WERI-Rb-1 (cell line): ENCODE results near the gene CCDC93.

Experiments used
- DNase-seq: peaks from one replicate; pipeline ENCODE4 v3.0.0-alpha.2; 2020
- H3K27ac ChIP-seq: fragments of 250-450 bp; sonication (Bioruptor Pico); 2 replicates; pipeline ENCODE4 v1.5.1; 2020; ENCODE audit warnings: mild to moderate bottlenecking, moderate library complexity
- H3K27me3 ChIP-seq: fragments of 250-450 bp; sonication (Bioruptor Pico); 2 replicates; pipeline ENCODE4 v1.5.1; 2021; ENCODE audit warnings: mild to moderate bottlenecking, low read depth, moderate library complexity; ENCODE audit not compliant: insufficient read depth, severe bottlenecking
- H3K36me3 ChIP-seq: fragments of 250-450 bp; sonication (Bioruptor Pico); 2 replicates; pipeline ENCODE4 v1.5.1; 2020; ENCODE audit warnings: mild to moderate bottlenecking, moderate library complexity
- H3K4me3 ChIP-seq: 2 replicates; pipeline ENCODE4 v1.5.1; 2011; ENCODE audit warnings: low read depth, mild to moderate bottlenecking, control low read depth, low read length
- H3K9me3 ChIP-seq: fragments of 250-450 bp; sonication (Bioruptor Pico); 2 replicates; pipeline ENCODE4 v1.5.1; 2021; ENCODE audit warnings: mild to moderate bottlenecking, moderate library complexity; ENCODE audit not compliant: severe bottlenecking
- CTCF ChIP-seq: IDR thresholded peaks from 2 replicates; pipeline ENCODE4 v1.5.1; 2011; ENCODE audit warnings: low read depth, mild to moderate bottlenecking, control low read depth, inconsistent platforms, low read length

The CCDC93 gene

GRCh38 chr2:118053681-118054080 is 39.8 kb upstream of the CCDC93 start:
- no peak for DNase-seq

GRCh38 chr2:118052474-118052873 is 38.6 kb upstream of the CCDC93 start:
- no peak for TF ChIP-seq CTCF
- Histone ChIP-seq H3K27me3 (peaks cover 89% of the 10 kb centered on the region), H3K4me3 (no peak overlapping the region), H3K9me3 (no peaks in the 10 kb centered on the region), H3K36me3 (no peaks in the 10 kb centered on the region), H3K27ac (no peak overlapping the region)
- DNase-seq = no peak

More at GRCh38 chr2:118053681-118054080, 39.8 kb upstream of the CCDC93 start:
- peaks cover 89% of the 10 kb centered on the region for H3K27me3 ChIP-seq
- no peak overlapping the region for H3K27ac ChIP-seq
- no peak overlapping the region for H3K4me3 ChIP-seq
- no peaks in the 10 kb centered on the region for H3K36me3 ChIP-seq
- TF ChIP-seq CTCF = no peak
- no peaks in the 10 kb centered on the region for H3K9me3 ChIP-seq

DNA sequence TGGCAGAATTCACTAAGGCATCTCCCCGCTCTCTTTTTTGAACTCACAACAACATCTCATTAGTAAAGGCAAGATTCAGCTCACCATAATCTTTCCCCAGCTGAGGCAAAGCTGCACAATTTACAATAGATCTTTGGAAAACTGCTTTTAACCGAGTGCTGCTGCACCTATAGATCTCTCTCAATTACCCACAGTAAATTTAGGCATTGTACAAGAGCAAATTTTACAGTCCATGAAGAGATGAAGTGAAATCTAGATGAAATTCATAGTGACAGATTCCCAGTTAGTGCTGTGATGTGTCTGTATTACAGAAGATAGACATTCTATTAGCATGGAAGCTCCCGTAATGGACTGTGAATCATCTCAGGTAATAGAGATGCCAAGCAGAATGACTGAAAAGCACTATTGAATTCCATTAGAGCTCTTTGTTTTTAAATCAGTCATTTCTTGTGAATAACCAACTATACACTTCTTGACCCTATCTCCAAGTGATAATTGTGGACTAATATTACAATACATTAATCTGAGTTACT is 38.0 kb upstream of the CCDC93 start:
- Histone ChIP-seq H3K27ac (no peak overlapping the region), H3K9me3 (no peaks in the 10 kb centered on the region), H3K36me3 (no peaks in the 10 kb centered on the region), H3K27me3 (peaks cover 89% of the 10 kb centered on the region), H3K4me3 (no peak overlapping the region)
- DNase-seq = no peak
- TF ChIP-seq CTCF = no peak

- Histone ChIP-seq H3K36me3 (no peaks in the 10 kb centered on the region), H3K9me3 (no peaks in the 10 kb centered on the region), H3K27me3 (peaks cover 84% of the 10 kb centered on the region), H3K4me3 (no peak overlapping the region), H3K27ac (no peak overlapping the region)
- no peak for DNase-seq
- TF ChIP-seq CTCF = no peak
Observed at GRCh38 chr2:118050974-118051373, 37.1 kb upstream of the CCDC93 start.

DNA sequence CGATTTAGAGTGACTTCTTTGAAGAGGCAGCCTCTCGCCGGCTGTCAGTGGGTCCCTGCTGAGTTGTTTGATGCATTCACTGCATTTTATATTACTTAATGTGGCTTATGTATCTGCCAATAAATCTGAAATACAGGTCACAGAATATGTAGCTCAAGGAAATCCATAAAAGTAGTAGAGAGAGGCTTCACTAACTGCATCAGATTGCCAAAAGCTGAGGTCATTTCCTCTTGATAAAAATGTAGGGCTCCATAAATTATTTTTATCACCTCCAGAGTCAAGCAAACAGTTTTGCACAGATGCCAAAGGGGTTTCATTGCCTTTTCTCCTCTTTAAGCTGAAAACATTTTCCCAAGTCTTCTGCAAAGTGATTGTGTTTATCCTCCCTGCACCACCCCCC is 36.5 kb upstream of the CCDC93 start:
- Histone ChIP-seq H3K27me3 (peaks cover 87% of the 10 kb centered on the region), H3K9me3 (no peaks in the 10 kb centered on the region), H3K36me3 (no peaks in the 10 kb centered on the region), H3K27ac (no peak overlapping the region), H3K4me3 (no peak overlapping the region)
- no peak for TF ChIP-seq CTCF
- no peak for DNase-seq

GRCh38 chr2:118049816-118050140 is 35.9 kb upstream of the CCDC93 start:
- no peak for DNase-seq

More at GRCh38 chr2:118049816-118050140, 35.9 kb upstream of the CCDC93 start:
- H3K27ac ChIP-seq = no peak overlapping the region
- peaks cover 84% of the 10 kb centered on the region for H3K27me3 ChIP-seq
- TF ChIP-seq CTCF = no peak
- H3K36me3 ChIP-seq = no peaks in the 10 kb centered on the region
- no peaks in the 10 kb centered on the region for H3K9me3 ChIP-seq
- no peak overlapping the region for H3K4me3 ChIP-seq
